Stomach (tissue), 9 donors: ENCODE measurements around the gene TUFM. TPM values are rescaled to one million over a fixed set of nuclear protein-coding genes. Genes with fewer than 3 reads are reported as not detected.
"Not testable (repeated sequence)": the region's sequence is repeated elsewhere in the genome, so short reads cannot be mapped to it uniquely, and the experiment has no call there.

ENCODE experiments used
- DNase-seq, 2 donors: peaks; one replicate each; pipeline versions ENCODE4 v3.0.0 to v3.0.0-alpha.2; 2013 to 2019
- H3K27ac ChIP-seq, 5 donors: fragments of 200-600 bp in 4 of 5; sonication (generic) in 4 of 5; one replicate each; pipeline ENCODE4 v1.5.1; 2013 to 2019; ENCODE audit warnings: mild to moderate bottlenecking in 1 of 5, moderate library complexity in 1 of 5
- H3K27me3 ChIP-seq, 3 donors: fragments of 200-600 bp; sonication (generic); one replicate each; pipeline ENCODE4 v1.5.1; 2017 to 2019; ENCODE audit warnings: mixed run types in 1 of 3
- H3K36me3 ChIP-seq, 4 donors: fragments of 200-600 bp; sonication (generic); 1 replicate in 3 of 4; 2 replicates in 1 of 4; pipeline ENCODE4 v1.5.1; 2016 to 2019
- H3K4me1 ChIP-seq, 4 donors: fragments of 200-600 bp; sonication (generic); one replicate each; pipeline ENCODE4 v1.5.1; 2016 to 2019
- H3K4me3 ChIP-seq, 4 donors: fragments of 200-600 bp; sonication (generic) in 3 of 4; one replicate each; pipeline ENCODE4 v1.5.1; 2016 to 2019; ENCODE audit warnings: mild to moderate bottlenecking in 1 of 4
- H3K9me3 ChIP-seq, 4 donors: fragments of 200-600 bp; sonication (generic); one replicate each; pipeline ENCODE4 v1.5.1; 2016 to 2019
- EP300 ChIP-seq: sonication (generic); formaldehyde crosslinking; IDR thresholded peaks from one replicate; pipeline ENCODE4 v1.6.1; 2017; ENCODE audit warnings: antibody characterized with exemption
- POLR2A ChIP-seq, 4 donors: fragments of 450-650 bp; IDR thresholded peaks; one replicate each; pipeline ENCODE4 v1.6.1; 2016; ENCODE audit warnings: antibody characterized with exemption in 4 of 4, control low read depth in 2 of 4, mild to moderate bottlenecking in 1 of 4, moderate library complexity in 1 of 4
- POLR2AphosphoS5 ChIP-seq, 3 donors: sonication (generic); formaldehyde crosslinking; IDR thresholded peaks; one replicate each; pipeline ENCODE4 v1.6.1; 2016; ENCODE audit warnings: antibody characterized with exemption in 3 of 3
- WGBS, 5 donors: extraction: QIAGEN DNeasy Blood & Tissue Kit in 3 of 5; methylation state at CpG; one replicate each; pipeline versions ENCODE4 v1.1.5 to v1.1.7; 2013 to 2018; 5-methylcytosine and 5-hydroxymethylcytosine counted together
- intact Hi-C: fragments of 100-400 bp; cut with DNase I; formaldehyde crosslinking; loops from one replicate; pipeline ENCODE4 v1.15.1; 2023; ENCODE audit warnings: low total_unique reads
- polyA plus RNA-seq, 3 donors: library from polyadenylated mRNA; stranded (reverse); fragments of 200-250 nt; gene quantifications; one replicate each; pipeline ENCODE4 v1.2.3, GENCODE V29; 2013
- total RNA-seq, 5 donors: library from RNA; depleted of rRNA; stranded (reverse); fragments of >200 nt; gene quantifications; one replicate each; pipeline versions ENCODE4 v1.1.0 to v1.2.3, GENCODE V29; 2014 to 2016
- TF ChIP-seq, protein P1 (sequence below), 7 experiments: fragments of 450-650 bp in 4 of 7; fragments of 200-600 bp in 3 of 7; sonication (generic) in 3 of 7; IDR thresholded peaks; one replicate each; pipeline ENCODE4 v1.5.1; 2016 to 2019; ENCODE audit warnings: antibody characterized with exemption in 7 of 7, control low read depth in 2 of 7, mild to moderate bottlenecking in 1 of 7
- donor health status: healthy with polysubstance abuse.
- donor health status: Bipolar disorder and iron deficiency.
- donor health status: healthy.

The TUFM gene
- total and polyA plus RNA-seq, 8 donors: 49.8 to 286 (median 98.8) TPM

DNA sequence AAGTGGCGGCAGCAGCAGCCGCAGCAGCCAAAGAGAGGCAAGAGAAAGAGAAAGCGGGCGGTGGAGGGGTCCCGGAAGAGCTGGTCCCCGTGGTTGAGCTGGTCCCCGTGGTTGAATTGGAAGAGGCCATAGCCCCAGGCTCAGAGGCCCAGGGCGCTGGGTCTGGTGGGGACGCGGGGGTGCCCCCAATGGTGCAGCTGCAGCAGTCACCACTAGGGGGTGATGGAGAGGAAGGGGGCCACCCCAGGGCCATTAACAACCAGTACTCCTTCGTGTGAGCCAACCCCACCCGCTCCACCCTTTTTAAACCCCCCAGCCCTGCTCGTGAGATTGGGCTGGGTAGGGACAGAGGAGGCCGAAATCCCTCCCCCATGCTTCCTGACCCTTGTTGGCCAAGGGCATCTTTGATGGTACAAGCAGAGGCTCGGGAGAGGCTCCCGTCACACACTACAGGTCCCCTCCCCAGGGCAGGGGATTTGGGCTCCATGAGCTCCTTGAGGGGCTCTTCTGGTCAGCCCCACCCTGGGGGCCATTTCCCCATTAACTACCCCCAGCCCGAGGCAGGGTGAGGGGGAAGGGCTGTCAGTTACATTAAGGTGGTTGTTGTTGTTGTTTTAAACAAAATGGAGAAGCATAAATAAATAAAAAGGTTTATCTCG is 27.5 kb upstream of the TUFM start:
- DNase-seq: no peak
- H3K27ac ChIP-seq: no peak overlapping the region
- H3K4me3 ChIP-seq: no peak overlapping the region
- TF ChIP-seq POLR2A (IDR thresholded peaks at IDR 0.05): no peak
- TF ChIP-seq, protein P1, sequence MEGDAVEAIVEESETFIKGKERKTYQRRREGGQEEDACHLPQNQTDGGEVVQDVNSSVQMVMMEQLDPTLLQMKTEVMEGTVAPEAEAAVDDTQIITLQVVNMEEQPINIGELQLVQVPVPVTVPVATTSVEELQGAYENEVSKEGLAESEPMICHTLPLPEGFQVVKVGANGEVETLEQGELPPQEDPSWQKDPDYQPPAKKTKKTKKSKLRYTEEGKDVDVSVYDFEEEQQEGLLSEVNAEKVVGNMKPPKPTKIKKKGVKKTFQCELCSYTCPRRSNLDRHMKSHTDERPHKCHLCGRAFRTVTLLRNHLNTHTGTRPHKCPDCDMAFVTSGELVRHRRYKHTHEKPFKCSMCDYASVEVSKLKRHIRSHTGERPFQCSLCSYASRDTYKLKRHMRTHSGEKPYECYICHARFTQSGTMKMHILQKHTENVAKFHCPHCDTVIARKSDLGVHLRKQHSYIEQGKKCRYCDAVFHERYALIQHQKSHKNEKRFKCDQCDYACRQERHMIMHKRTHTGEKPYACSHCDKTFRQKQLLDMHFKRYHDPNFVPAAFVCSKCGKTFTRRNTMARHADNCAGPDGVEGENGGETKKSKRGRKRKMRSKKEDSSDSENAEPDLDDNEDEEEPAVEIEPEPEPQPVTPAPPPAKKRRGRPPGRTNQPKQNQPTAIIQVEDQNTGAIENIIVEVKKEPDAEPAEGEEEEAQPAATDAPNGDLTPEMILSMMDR (IDR thresholded peaks at IDR 0.05): peak in 5 of 7 experiments; percentile 39 to 75 (median 64)
- no peak for TF ChIP-seq EP300
- no peaks in the 10 kb centered on the region for H3K27me3 ChIP-seq
- peaks cover 0 to 2% (median under 1%) of the 10 kb centered on the region in 4 donors for H3K4me1 ChIP-seq
- H3K36me3 ChIP-seq: peaks cover 45 to 68% (median 61%) of the 10 kb centered on the region in 4 donors
- H3K9me3 ChIP-seq: no peaks in the 10 kb centered on the region
- 84 to 87% (median 85%) methylated on average over 13 to 18 of the region's 18 CpGs for WGBS, 5 donors
- intact Hi-C loops: no loop called here

DNA sequence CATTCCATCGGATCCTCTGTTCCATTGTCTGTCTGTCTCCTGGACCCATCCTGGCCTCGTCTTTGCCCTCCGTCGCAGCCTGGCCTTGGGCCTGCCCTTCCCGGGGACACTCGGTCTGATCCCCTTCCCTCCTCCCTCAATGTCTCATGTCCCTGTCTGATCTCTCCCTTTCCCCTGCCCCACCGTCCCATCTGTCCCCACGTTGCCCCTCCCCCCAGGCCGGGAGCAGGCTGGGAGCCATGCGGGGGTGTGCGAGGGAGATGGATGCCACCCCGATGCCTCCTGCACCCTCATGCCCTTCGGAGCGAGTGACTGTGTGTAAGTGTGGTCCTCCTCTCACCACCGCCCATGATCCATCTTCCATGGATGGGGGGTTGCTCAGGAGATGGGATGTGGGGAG is 26.8 kb upstream of the TUFM start:
- Histone ChIP-seq H3K36me3 (peaks cover 53 to 76% (median 69%) of the 10 kb centered on the region in 4 donors), H3K27me3 (no peaks in the 10 kb centered on the region), H3K27ac (no peak overlapping the region), H3K9me3 (no peaks in the 10 kb centered on the region), H3K4me3 (no peak overlapping the region), H3K4me1 (no peaks in the 10 kb centered on the region)
- intact Hi-C loops: no loop called here
- TF ChIP-seq, protein P1 (IDR thresholded peaks at IDR 0.05): no peak
- TF ChIP-seq POLR2A (IDR thresholded peaks at IDR 0.05) (no peak), EP300 (no peak), POLR2AphosphoS5 (IDR thresholded peaks at IDR 0.05) (no peak)
- 85 to 91% (median 87%) methylated on average over 15 of the region's 15 CpGs for WGBS, 5 donors
- no peak for DNase-seq

- no peak for TF ChIP-seq POLR2A (IDR thresholded peaks at IDR 0.05)
- TF ChIP-seq POLR2AphosphoS5 (IDR thresholded peaks at IDR 0.05): no peak
- TF ChIP-seq, protein P1 (IDR thresholded peaks at IDR 0.05): no peak
- TF ChIP-seq EP300: no peak
- 92 to 100% (median 96%) methylated on average over 8 to 11 of the region's 11 CpGs for WGBS, 5 donors
- no peak overlapping the region for H3K27ac ChIP-seq
- intact Hi-C loops: loop anchor here (10.0 kb wide), 1 partner anchor 46 kb away; no protein-coding TSS in a partner anchor
- H3K27me3 ChIP-seq: no peaks in the 10 kb centered on the region
- H3K4me1 ChIP-seq: peaks cover 15 to 27% (median 22%) of the 10 kb centered on the region in 4 donors
- no peak overlapping the region for H3K4me3 ChIP-seq
- H3K36me3 ChIP-seq: peaks cover 61 to 85% (median 82%) of the 10 kb centered on the region in 4 donors
- DNase-seq: no peak
- no peaks in the 10 kb centered on the region for H3K9me3 ChIP-seq
Observed at GRCh38 chr16:28869201-28869600, 23.1 kb upstream of the TUFM start.

- peaks cover 52 to 70% (median 67%) of the 10 kb centered on the region in 4 donors for H3K36me3 ChIP-seq
- not testable (repeated sequence) for DNase-seq, H3K9me3 ChIP-seq, H3K4me3 ChIP-seq, H3K27me3 ChIP-seq, H3K27ac ChIP-seq
- H3K4me1 ChIP-seq: peaks cover 18 to 32% (median 26%) of the 10 kb centered on the region in 4 donors
- WGBS, 5 donors: 91 to 96% (median 95%) methylated on average over 9 of the region's 9 CpGs
- intact Hi-C loops: loop anchor here (10.0 kb wide), 1 partner anchor 47 kb away; no protein-coding TSS in a partner anchor
Observed at GRCh38 chr16:28867646-28868045, 21.5 kb upstream of the TUFM start.

DNA sequence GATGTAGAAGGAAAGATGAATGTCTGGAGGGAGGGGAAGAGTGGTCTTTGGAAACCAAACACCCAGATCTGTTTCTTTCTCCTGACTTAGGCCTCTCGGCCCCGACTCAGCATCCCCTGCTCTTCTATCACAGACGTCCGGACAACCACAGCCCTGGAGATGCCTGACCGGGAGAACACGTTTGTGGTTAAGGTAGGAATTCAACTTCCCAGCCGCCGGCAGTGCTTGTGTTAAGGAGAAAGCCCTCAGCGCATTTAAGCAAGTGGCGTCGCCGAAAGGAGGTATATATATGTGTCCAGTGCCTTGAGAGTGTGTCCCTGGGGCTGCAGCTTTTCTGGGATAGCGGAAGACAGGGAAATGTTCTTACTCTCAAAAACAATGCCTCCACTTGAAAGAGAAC is 21.1 kb upstream of the TUFM start:
- peaks cover 48 to 65% (median 63%) of the 10 kb centered on the region in 4 donors for H3K36me3 ChIP-seq

More for the DNA sequence above, 21.1 kb upstream of the TUFM start:
- H3K27me3 ChIP-seq: no peaks in the 10 kb centered on the region
- no peak overlapping the region for H3K27ac ChIP-seq
- DNase-seq: no peak
- peaks cover 20 to 36% (median 30%) of the 10 kb centered on the region in 4 donors for H3K4me1 ChIP-seq
- TF ChIP-seq, protein P1 (IDR thresholded peaks at IDR 0.05): no peak
- TF ChIP-seq POLR2A (IDR thresholded peaks at IDR 0.05) (no peak), EP300 (no peak), POLR2AphosphoS5 (IDR thresholded peaks at IDR 0.05) (no peak)
- H3K9me3 ChIP-seq: no peaks in the 10 kb centered on the region
- H3K4me3 ChIP-seq: no peak overlapping the region
- WGBS, 5 donors: 80 to 92% (median 85%) methylated on average over 13 of the region's 13 CpGs
- intact Hi-C loops: loop anchor here (10.0 kb wide), 1 partner anchor 48 kb away; no protein-coding TSS in a partner anchor
